ENCODE measurements around the gene PTCH1. TPM values are rescaled to one million over a fixed set of nuclear protein-coding genes. Genes with fewer than 3 reads are reported as not detected.

Gene PTCH1
- total RNA-seq, 4 donors from 2014 or later, result 6.8 to 12.1 (median 8.6) TPM

- TF ChIP-seq CTCF (IDR thresholded peaks at IDR 0.05; ENCODE audit: low read depth), result no peak
These were observed 90.7 kb downstream of the PTCH1 start for GRCh38 chr9:95425910-95426551.

GRCh38 chr9:95422650-95423049 lies 94.1 kb downstream of the PTCH1 start:
- no peak for TF ChIP-seq CTCF (IDR thresholded peaks at IDR 0.05; ENCODE audit: low read depth)

- TF ChIP-seq CTCF (IDR thresholded peaks at IDR 0.05; ENCODE audit: low read depth), result no peak
These were observed 96.3 kb downstream of the PTCH1 start for GRCh38 chr9:95420518-95420917.

GRCh38 chr9:95419444-95419843 lies 97.3 kb downstream of the PTCH1 start:
- TF ChIP-seq CTCF (IDR thresholded peaks at IDR 0.05; ENCODE audit: low read depth), result no peak

GRCh38 chr9:95415158-95415557 lies 101.6 kb downstream of the PTCH1 start:
- TF ChIP-seq CTCF (IDR thresholded peaks at IDR 0.05; ENCODE audit: low read depth), result no peak

- no peak for TF ChIP-seq CTCF (IDR thresholded peaks at IDR 0.05; ENCODE audit: low read depth)
These were observed 103.0 kb downstream of the PTCH1 start for GRCh38 chr9:95413793-95414192.

- TF ChIP-seq CTCF (IDR thresholded peaks at IDR 0.05; ENCODE audit: low read depth), result no peak
These were observed 105.5 kb downstream of the PTCH1 start for GRCh38 chr9:95411054-95411892.
